PC-3 (cell line): ENCODE measurements around the gene WFDC5. TPM values are rescaled to one million over a fixed set of nuclear protein-coding genes. Genes with fewer than 3 reads are reported as not detected.

Experiments used
- ATAC-seq: fragments of 200-7000 bp; cut with Tn5 transposase; 2 replicates; pipeline ENCODE4 v1.9.1; 2020; ENCODE audit warnings: mild to moderate bottlenecking, moderate library complexity
- BruUV-seq: library from RNA; stranded (reverse); fragments of 400-500 nt; replicated peaks from 2 replicates; lab custom pipeline; 2021; lab: Mats Ljungman, UMichigan
- CTCF ChIA-PET: fragments of 300-600 bp; sonication (Branson Sonifier 250); formaldehyde crosslinking; loops from one replicate; lab custom pipeline; 2022; ENCODE audit warnings: antibody characterized with exemption; lab: Charles Lee
- POLR2A ChIA-PET: fragments of 300-600 bp; sonication (Branson Sonifier 250); formaldehyde crosslinking; loops from one replicate; lab custom pipeline; 2022; ENCODE audit warnings: antibody characterized with exemption; ENCODE audit not compliant: unreplicated experiment; lab: Charles Lee
- DNase-seq: peaks from one replicate; pipeline ENCODE4 v3.0.0-alpha.2; 2015
- H2AFZ ChIP-seq: fragments of 300-600 bp; sonication (generic); 2 replicates; pipeline ENCODE4 v1.6.0; 2016; ENCODE audit warnings: antibody characterized with exemption, low read length
- H3F3A ChIP-seq: fragments of 300-600 bp; sonication (generic); one replicate; pipeline ENCODE4 v1.6.0; 2017; ENCODE audit warnings: antibody characterized with exemption, low read length, control low read depth, mild to moderate bottlenecking; ENCODE audit not compliant: unreplicated experiment
- H3K27ac ChIP-seq: fragments of 300-600 bp; sonication (generic); 2 replicates; pipeline ENCODE4 v1.5.1; 2016; ENCODE audit warnings: mild to moderate bottlenecking, low read length
- H3K27me3 ChIP-seq: fragments of 300-600 bp; sonication (generic); 2 replicates; pipeline ENCODE4 v1.6.1; 2016; ENCODE audit warnings: low read length, mixed read lengths
- H3K36me3 ChIP-seq: fragments of 300-600 bp; sonication (generic); 2 replicates; pipeline ENCODE4 v1.6.1; 2016; ENCODE audit warnings: low read depth, mixed run types, low read length, mixed read lengths
- H3K4me1 ChIP-seq: fragments of 300-600 bp; sonication (generic); 2 replicates; pipeline ENCODE4 v1.5.1; 2016; ENCODE audit warnings: low read length; ENCODE audit not compliant: insufficient read depth
- H3K4me2 ChIP-seq: fragments of 300-600 bp; sonication (generic); 2 replicates; pipeline ENCODE4 v1.6.0; 2016; ENCODE audit warnings: low read length
- H3K4me3 ChIP-seq: fragments of 300-600 bp; sonication (generic); 2 replicates; pipeline ENCODE4 v1.5.1; 2016; ENCODE audit warnings: mild to moderate bottlenecking, low read length, mixed read lengths
- H3K79me2 ChIP-seq: fragments of 300-600 bp; sonication (generic); 2 replicates; pipeline ENCODE4 v1.6.1; 2017; ENCODE audit warnings: low read length, mixed read lengths
- H3K9ac ChIP-seq: fragments of 300-600 bp; sonication (generic); 2 replicates; pipeline ENCODE4 v1.6.0; 2016; ENCODE audit warnings: mild to moderate bottlenecking, low read length
- H3K9me2 ChIP-seq: fragments of 300-600 bp; sonication (generic); replicated peaks from 2 replicates; pipeline ENCODE4 v1.6.1; 2016; ENCODE audit warnings: mixed run types, low read length, mixed read lengths
- H3K9me3 ChIP-seq: fragments of 300-600 bp; sonication (generic); 2 replicates; pipeline ENCODE4 v1.6.1; 2016; ENCODE audit warnings: low read length, mixed read lengths
- H4K20me1 ChIP-seq: fragments of 300-600 bp; sonication (generic); 2 replicates; pipeline ENCODE4 v1.6.1; 2016; ENCODE audit warnings: low read length, mixed read lengths
- CTCF ChIP-seq: fragments of 300-600 bp; sonication (generic); conservative IDR thresholded peaks from 2 replicates; pipeline ENCODE4 v1.5.1; 2017; ENCODE audit warnings: antibody characterized with exemption, low read depth, mild to moderate bottlenecking, low read length
- EZH2 ChIP-seq: fragments of 300-600 bp; sonication (generic); IDR thresholded peaks from one replicate; pipeline ENCODE4 v1.6.1; 2017; ENCODE audit warnings: antibody characterized with exemption, mild to moderate bottlenecking, low read length; ENCODE audit not compliant: unreplicated experiment
- EZH2phosphoT487 ChIP-seq: fragments of 300-600 bp; sonication (generic); IDR thresholded peaks from 2 replicates; pipeline ENCODE4 v1.6.1; 2018; ENCODE audit warnings: mild to moderate bottlenecking, antibody characterized with exemption, low read length, borderline replicate concordance
- intact Hi-C: fragments of 100-400 bp; cut with micrococcal nuclease; formaldehyde crosslinking; loops from 2 replicates; pipeline ENCODE4 v1.9.0; 2023
- total RNA-seq: library from RNA; depleted of rRNA; stranded (reverse); fragments of >200 nt; gene quantifications from 2 replicates; pipeline ENCODE4 v1.2.3, GENCODE V29; 2014

Gene WFDC5
- total RNA-seq, 1 experiment from 2014 or later = not detected

- no peak for DNase-seq
- no peak for TF ChIP-seq EZH2
- no peak for TF ChIP-seq CTCF
- no peak for TF ChIP-seq EZH2phosphoT487
Observed at GRCh38 chr20:45115829-45116228, 855 bp upstream of the WFDC5 start.

GRCh38 chr20:45115386-45115774, 406 bp upstream of the WFDC5 start:
- ChIA-PET POLR2A (no interaction called here), CTCF (interaction anchor here (0.7 to 1.0 kb wide), 2 partner anchors 23 to 822 kb away, joined by 4 to 13 read pairs; no protein-coding TSS in a partner anchor)
- intact Hi-C loops = no loop called here

More at GRCh38 chr20:45115829-45116228, 855 bp upstream of the WFDC5 start:
- Histone ChIP-seq H3K27me3 (no peaks in the 10 kb centered on the region), H3K9me3 (no peaks in the 10 kb centered on the region), H3K4me3 (no peak overlapping the region), H3K4me2 (no peak overlapping the region), H3F3A (no peaks in the 10 kb centered on the region), H2AFZ (no peak overlapping the region), H3K4me1 (no peaks in the 10 kb centered on the region), H3K27ac (no peak overlapping the region), H3K36me3 (no peaks in the 10 kb centered on the region), H4K20me1 (no peaks in the 10 kb centered on the region), H3K9me2 (no peaks in the 10 kb centered on the region), H3K79me2 (no peaks in the 10 kb centered on the region), H3K9ac (no peak overlapping the region)
- ATAC-seq = no peak
- intact Hi-C loops = no loop called here
- no TSS peak for BruUV-seq
- ChIA-PET POLR2A (no interaction called here), CTCF (interaction anchor here (0.7 to 1.0 kb wide), 2 partner anchors 23 to 823 kb away, joined by 4 to 13 read pairs; no protein-coding TSS in a partner anchor)

More at GRCh38 chr20:45115386-45115774, 406 bp upstream of the WFDC5 start:
- no peak for TF ChIP-seq EZH2phosphoT487
- no peak for TF ChIP-seq EZH2
- no peak for TF ChIP-seq CTCF
- no peaks in the 10 kb centered on the region for H3K27me3 ChIP-seq
- no peaks in the 10 kb centered on the region for H4K20me1 ChIP-seq
- no TSS peak for BruUV-seq
- H3K4me3 ChIP-seq = no peak overlapping the region
- H3K79me2 ChIP-seq = no peaks in the 10 kb centered on the region
- no peak overlapping the region for H3K4me2 ChIP-seq
- ATAC-seq = no peak
- H3K4me1 ChIP-seq = no peaks in the 10 kb centered on the region
- no peak overlapping the region for H3K27ac ChIP-seq
- DNase-seq = no peak
- no peaks in the 10 kb centered on the region for H3F3A ChIP-seq
- H3K9me3 ChIP-seq = no peaks in the 10 kb centered on the region
- no peak overlapping the region for H3K9ac ChIP-seq
- H2AFZ ChIP-seq = no peak overlapping the region
- no peaks in the 10 kb centered on the region for H3K9me2 ChIP-seq
- H3K36me3 ChIP-seq = no peaks in the 10 kb centered on the region
